ENCODE data around the gene ATP1A3.

GRCh38 chr19:41941410-41942202, 52.4 kb downstream of the ATP1A3 start:
- no peak for TF ChIP-seq CTCF (IDR thresholded peaks at IDR 0.05)
- TF ChIP-seq POLR2A (IDR thresholded peaks at IDR 0.05) = no peak

All from thyroid gland (tissue), 4 donors.